Measurements from ENCODE around the gene DNAJB13.

DNAJB13 gene

DNA sequence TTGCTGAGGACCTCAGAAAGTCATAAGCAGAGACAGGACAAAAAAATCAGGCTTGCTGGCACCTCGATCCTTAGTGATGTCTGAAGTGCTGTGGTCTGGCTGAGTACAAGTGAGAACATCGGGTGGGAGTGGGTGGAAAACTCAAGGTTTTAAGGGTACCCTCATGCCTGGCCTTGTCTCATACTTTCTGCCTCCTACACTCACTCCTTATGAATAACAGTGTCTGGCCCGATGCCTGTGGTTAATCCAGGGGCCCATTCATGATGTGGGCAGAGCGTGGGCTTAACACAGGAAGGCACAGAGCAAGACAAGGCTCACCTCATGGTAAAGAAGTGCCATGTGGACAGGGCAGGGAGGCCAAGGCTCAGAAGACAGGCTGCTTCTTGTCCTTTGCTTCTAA is 69.0 kb downstream of the DNAJB13 start:
- TF ChIP-seq CTCF (IDR thresholded peaks at IDR 0.05; ENCODE audit: control extremely low read depth, extremely low read depth, low read depth, missing control alignments): no peak
- DNase-seq (ENCODE audit: extremely low spot score): no peak
- ChIA-PET CTCF (interaction anchor here (1.1 to 1.5 kb wide), 5 partner anchors 10 to 47 kb away, joined by 3 to 4 read pairs (median 3); partner anchors contain the start of gene UCP2), POLR2A (interaction anchor here (1.0 kb wide), 1 partner anchor 11 kb away, joined by 3 read pairs; the partner anchor contains the start of gene UCP3)
